Breast epithelium (tissue), 3 donors: ENCODE data around the gene CDH18.

Experiments
- POLR2AphosphoS5 ChIP-seq, 3 donors: sonication (generic); formaldehyde crosslinking; IDR thresholded peaks; one replicate each; pipeline ENCODE4 v1.6.1; 2017; ENCODE audit warnings: antibody characterized with exemption in 3 of 3
- TF ChIP-seq, protein P1 (sequence below), 3 donors: fragments of 450-650 bp; IDR thresholded peaks; one replicate each; pipeline ENCODE4 v1.5.1; 2016 to 2017; ENCODE audit warnings: antibody characterized with exemption in 3 of 3, mild to moderate bottlenecking in 3 of 3, moderate library complexity in 3 of 3

DNA sequence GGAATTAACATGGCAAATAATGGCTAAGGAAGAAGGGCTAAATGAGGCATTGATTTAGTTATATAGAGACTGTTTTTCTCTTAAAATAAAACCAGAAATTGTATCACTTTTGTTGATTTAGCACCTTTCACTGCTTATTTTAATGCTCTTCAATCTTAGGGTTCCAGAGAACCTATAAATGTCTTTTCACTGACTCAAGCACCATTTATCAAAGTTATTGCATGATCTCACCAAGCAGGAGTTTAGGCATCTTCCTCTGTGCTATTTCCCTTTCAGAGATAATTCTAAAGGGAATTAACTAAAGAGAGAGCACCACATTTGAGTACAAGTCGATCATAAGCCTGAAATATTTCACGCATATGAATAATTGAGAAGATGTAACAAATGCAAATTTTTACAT, 357.1 kb downstream of the CDH18 start:
- TF ChIP-seq, protein P1, sequence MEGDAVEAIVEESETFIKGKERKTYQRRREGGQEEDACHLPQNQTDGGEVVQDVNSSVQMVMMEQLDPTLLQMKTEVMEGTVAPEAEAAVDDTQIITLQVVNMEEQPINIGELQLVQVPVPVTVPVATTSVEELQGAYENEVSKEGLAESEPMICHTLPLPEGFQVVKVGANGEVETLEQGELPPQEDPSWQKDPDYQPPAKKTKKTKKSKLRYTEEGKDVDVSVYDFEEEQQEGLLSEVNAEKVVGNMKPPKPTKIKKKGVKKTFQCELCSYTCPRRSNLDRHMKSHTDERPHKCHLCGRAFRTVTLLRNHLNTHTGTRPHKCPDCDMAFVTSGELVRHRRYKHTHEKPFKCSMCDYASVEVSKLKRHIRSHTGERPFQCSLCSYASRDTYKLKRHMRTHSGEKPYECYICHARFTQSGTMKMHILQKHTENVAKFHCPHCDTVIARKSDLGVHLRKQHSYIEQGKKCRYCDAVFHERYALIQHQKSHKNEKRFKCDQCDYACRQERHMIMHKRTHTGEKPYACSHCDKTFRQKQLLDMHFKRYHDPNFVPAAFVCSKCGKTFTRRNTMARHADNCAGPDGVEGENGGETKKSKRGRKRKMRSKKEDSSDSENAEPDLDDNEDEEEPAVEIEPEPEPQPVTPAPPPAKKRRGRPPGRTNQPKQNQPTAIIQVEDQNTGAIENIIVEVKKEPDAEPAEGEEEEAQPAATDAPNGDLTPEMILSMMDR (IDR thresholded peaks at IDR 0.05), result no peak
- no peak for TF ChIP-seq POLR2AphosphoS5 (IDR thresholded peaks at IDR 0.05)
